Spleen (tissue), 7 donors: ENCODE results near the gene DCST1.

Experiments
- POLR2AphosphoS5 ChIP-seq, 3 donors: sonication (generic); formaldehyde crosslinking; IDR thresholded peaks; one replicate each; pipeline ENCODE4 v1.5.1; 2017; ENCODE audit warnings: antibody characterized with exemption in 3 of 3
- TF ChIP-seq, protein P1 (sequence below), 11 experiments: fragments of 200-600 bp in 7 of 11; fragments of 450-650 bp in 4 of 11; sonication (generic) in 4 of 11; IDR thresholded peaks in 8 of 11; conservative IDR thresholded peaks in 3 of 11; 1 replicate in 7 of 11; 2 replicates in 4 of 11; pipeline versions ENCODE4 v1.4.0 to v1.8.0; 2016 to 2021; ENCODE audit warnings: antibody characterized with exemption in 11 of 11, inconsistent platforms in 4 of 11, mild to moderate bottlenecking in 1 of 11
- donor health status: DM: no; HTN: no; CAD: no; lungs with moderate emphysema.
- donor health status: DM: no; HTN: no; CAD: no.
- donor health status: DM: no; HTN: no; CAD: no.

DNA sequence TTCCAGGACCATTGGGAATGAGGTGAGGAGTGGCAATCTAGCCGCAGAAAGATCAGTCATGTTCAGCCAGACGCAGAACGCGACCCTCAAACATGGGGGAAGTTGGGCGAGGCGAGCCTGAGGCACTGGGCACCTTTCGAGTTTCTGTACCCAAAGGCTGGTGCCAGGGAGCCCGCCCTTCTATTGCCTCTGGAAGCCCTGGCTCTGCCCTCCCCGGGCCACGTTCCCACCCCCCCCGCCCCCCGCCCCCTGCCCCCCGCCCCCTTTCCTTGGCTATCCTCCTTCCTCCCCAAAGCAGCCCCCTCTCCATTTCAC, 33.3 kb upstream of the DCST1 start:
- TF ChIP-seq, protein P1, sequence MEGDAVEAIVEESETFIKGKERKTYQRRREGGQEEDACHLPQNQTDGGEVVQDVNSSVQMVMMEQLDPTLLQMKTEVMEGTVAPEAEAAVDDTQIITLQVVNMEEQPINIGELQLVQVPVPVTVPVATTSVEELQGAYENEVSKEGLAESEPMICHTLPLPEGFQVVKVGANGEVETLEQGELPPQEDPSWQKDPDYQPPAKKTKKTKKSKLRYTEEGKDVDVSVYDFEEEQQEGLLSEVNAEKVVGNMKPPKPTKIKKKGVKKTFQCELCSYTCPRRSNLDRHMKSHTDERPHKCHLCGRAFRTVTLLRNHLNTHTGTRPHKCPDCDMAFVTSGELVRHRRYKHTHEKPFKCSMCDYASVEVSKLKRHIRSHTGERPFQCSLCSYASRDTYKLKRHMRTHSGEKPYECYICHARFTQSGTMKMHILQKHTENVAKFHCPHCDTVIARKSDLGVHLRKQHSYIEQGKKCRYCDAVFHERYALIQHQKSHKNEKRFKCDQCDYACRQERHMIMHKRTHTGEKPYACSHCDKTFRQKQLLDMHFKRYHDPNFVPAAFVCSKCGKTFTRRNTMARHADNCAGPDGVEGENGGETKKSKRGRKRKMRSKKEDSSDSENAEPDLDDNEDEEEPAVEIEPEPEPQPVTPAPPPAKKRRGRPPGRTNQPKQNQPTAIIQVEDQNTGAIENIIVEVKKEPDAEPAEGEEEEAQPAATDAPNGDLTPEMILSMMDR (IDR thresholded peaks at IDR 0.05 in 8 of 11, conservative IDR thresholded peaks at IDR 0.05 in 3 of 11), result no peak
- no peak for TF ChIP-seq POLR2AphosphoS5 (IDR thresholded peaks at IDR 0.05)
